ENCODE results near the gene RBMS2.
A peak's percentile ranks its signal among the peaks of the same experiment; 100 is the strongest.

The RBMS2 gene

GRCh38 chr12:56599797-56600196 lies 78.2 kb downstream of the RBMS2 start:
- peaks cover 4% of the 10 kb centered on the region for H3K4me1 ChIP-seq (ENCODE audit: insufficient read depth, low read length, severe bottlenecking)
- no peak overlapping the region for H2AFZ ChIP-seq (ENCODE audit: low read length)
- H3K9me2 ChIP-seq (ENCODE audit: low read depth, low read length): no peaks in the 10 kb centered on the region
- no peaks in the 10 kb centered on the region for H3K27me3 ChIP-seq (ENCODE audit: insufficient read depth, low read length)
- H3K9ac ChIP-seq (ENCODE audit: low read length): no peak overlapping the region
- TF ChIP-seq CTCF (IDR thresholded peaks at IDR 0.05; ENCODE audit: low read length) (no peak), EZH2 (IDR thresholded peaks at IDR 0.05; ENCODE audit: borderline replicate concordance, low read length) (no peak)
- no peaks in the 10 kb centered on the region for H4K20me1 ChIP-seq (ENCODE audit: insufficient read depth, low read length)
- no peak overlapping the region for H3K4me2 ChIP-seq (ENCODE audit: low read length)
- no peak overlapping the region for H3K27ac ChIP-seq (ENCODE audit: low read depth, low read length, poor library complexity, severe bottlenecking)
- H3F3A ChIP-seq (ENCODE audit: insufficient read depth, low read length): peaks cover 4% of the 10 kb centered on the region; the same call in 1 of the 2 replicates
- no peaks in the 10 kb centered on the region for H3K79me2 ChIP-seq (ENCODE audit: insufficient read depth, low read length)
- peaks cover 85% of the 10 kb centered on the region for H3K36me3 ChIP-seq (ENCODE audit: insufficient read depth, low read length)
- no peak overlapping the region for H3K4me3 ChIP-seq (ENCODE audit: low read depth, low read length, poor library complexity, severe bottlenecking)
- H3K9me3 ChIP-seq (ENCODE audit: low read length): no peaks in the 10 kb centered on the region

- no peak overlapping the region for H2AFZ ChIP-seq (ENCODE audit: low read length)
- no peaks in the 10 kb centered on the region for H4K20me1 ChIP-seq (ENCODE audit: insufficient read depth, low read length)
- no peak for TF ChIP-seq EZH2 (IDR thresholded peaks at IDR 0.05; ENCODE audit: borderline replicate concordance, low read length)
- no peak for TF ChIP-seq CTCF (IDR thresholded peaks at IDR 0.05; ENCODE audit: low read length)
- no peaks in the 10 kb centered on the region for H3K9me3 ChIP-seq (ENCODE audit: low read length)
- no peak overlapping the region for H3K9ac ChIP-seq (ENCODE audit: low read length)
- H3K4me2 ChIP-seq (ENCODE audit: low read length): no peak overlapping the region
- H3K79me2 ChIP-seq (ENCODE audit: insufficient read depth, low read length): no peaks in the 10 kb centered on the region
- no peak overlapping the region for H3K27ac ChIP-seq (ENCODE audit: low read depth, low read length, poor library complexity, severe bottlenecking)
- no peaks in the 10 kb centered on the region for H3K27me3 ChIP-seq (ENCODE audit: insufficient read depth, low read length)
- H3K4me1 ChIP-seq (ENCODE audit: insufficient read depth, low read length, severe bottlenecking): peaks cover 4% of the 10 kb centered on the region
- H3K4me3 ChIP-seq (ENCODE audit: low read depth, low read length, poor library complexity, severe bottlenecking): no peak overlapping the region
- no peaks in the 10 kb centered on the region for H3K9me2 ChIP-seq (ENCODE audit: low read depth, low read length)
- peaks cover 91% of the 10 kb centered on the region for H3K36me3 ChIP-seq (ENCODE audit: insufficient read depth, low read length)
- H3F3A ChIP-seq (ENCODE audit: insufficient read depth, low read length): peaks cover 4% of the 10 kb centered on the region; the same call in 1 of the 2 replicates
Observed at GRCh38 chr12:56600753-56601152, 79.1 kb downstream of the RBMS2 start.

- peaks cover 97% of the 10 kb centered on the region for H3K36me3 ChIP-seq (ENCODE audit: insufficient read depth, low read length)
Observed at GRCh38 chr12:56601503-56601902, 79.9 kb downstream of the RBMS2 start.

More at GRCh38 chr12:56601503-56601902, 79.9 kb downstream of the RBMS2 start:
- Histone ChIP-seq H3K4me1 (ENCODE audit: insufficient read depth, low read length, severe bottlenecking) (peaks cover under 1% of the 10 kb centered on the region), H3K9ac (ENCODE audit: low read length) (no peak overlapping the region), H3K4me2 (ENCODE audit: low read length) (no peak overlapping the region), H4K20me1 (ENCODE audit: insufficient read depth, low read length) (no peaks in the 10 kb centered on the region), H3F3A (ENCODE audit: insufficient read depth, low read length) (peaks cover 2% of the 10 kb centered on the region; the same call in 1 of the 2 replicates), H3K27me3 (ENCODE audit: insufficient read depth, low read length) (no peaks in the 10 kb centered on the region), H3K9me3 (ENCODE audit: low read length) (no peaks in the 10 kb centered on the region), H3K79me2 (ENCODE audit: insufficient read depth, low read length) (no peaks in the 10 kb centered on the region), H3K9me2 (ENCODE audit: low read depth, low read length) (no peaks in the 10 kb centered on the region), H3K4me3 (ENCODE audit: low read depth, low read length, poor library complexity, severe bottlenecking) (no peak overlapping the region), H2AFZ (ENCODE audit: low read length) (no peak overlapping the region), H3K27ac (ENCODE audit: low read depth, low read length, poor library complexity, severe bottlenecking) (no peak overlapping the region)
- TF ChIP-seq EZH2 (IDR thresholded peaks at IDR 0.05; ENCODE audit: borderline replicate concordance, low read length) (no peak), CTCF (IDR thresholded peaks at IDR 0.05; ENCODE audit: low read length) (peak; percentile 45; the same call in 1 of the 2 replicates)
